Stimulated activated naive B cell treated with anti-CD40 and anti-IgM and Interleukin-4, amounts not matched to agents 10 μg/mL and 1 μg/mL and 100 μg/mL, for 72 hours (primary cell): ENCODE measurements around the gene LZTR1.
"Not testable (repeated sequence)": the region's sequence is repeated elsewhere in the genome, so short reads cannot be mapped to it uniquely, and the experiment has no call there.

Source experiments
- ATAC-seq, 2 donors: fragments of 150-1000 bp; cut with Tn5 transposase; replicated peaks; 2 replicates each; pipeline ENCODE4 v1.10.0; 2021; ENCODE audit warnings: moderate library complexity in 1 of 2
- DNase-seq: peaks from one replicate; pipeline ENCODE4 v3.0.0; 2021
- H3K27ac Mint-ChIP-seq: one replicate; pipeline ENCODE4 v1.8.0; 2022; ENCODE audit warnings: mild to moderate bottlenecking, mixed read lengths
- H3K27me3 Mint-ChIP-seq, 2 donors: one replicate each; pipeline ENCODE4 v1.8.0; 2022; ENCODE audit warnings: mixed read lengths in 2 of 2
- H3K36me3 Mint-ChIP-seq, 2 donors: one replicate each; pipeline ENCODE4 v1.8.0; 2022; ENCODE audit warnings: mixed read lengths in 2 of 2, mild to moderate bottlenecking in 1 of 2
- H3K4me1 Mint-ChIP-seq, 2 donors: one replicate each; pipeline ENCODE4 v1.8.0; 2022; ENCODE audit warnings: mixed read lengths in 2 of 2, mild to moderate bottlenecking in 1 of 2
- H3K4me3 Mint-ChIP-seq, 2 donors: one replicate each; pipeline ENCODE4 v1.8.0; 2022; ENCODE audit warnings: mild to moderate bottlenecking in 2 of 2, mixed read lengths in 2 of 2, moderate library complexity in 1 of 2
- H3K9me3 Mint-ChIP-seq, 2 donors: one replicate each; pipeline ENCODE4 v1.8.0; 2022; ENCODE audit warnings: mixed read lengths in 2 of 2, mild to moderate bottlenecking in 1 of 2

LZTR1 gene

DNA sequence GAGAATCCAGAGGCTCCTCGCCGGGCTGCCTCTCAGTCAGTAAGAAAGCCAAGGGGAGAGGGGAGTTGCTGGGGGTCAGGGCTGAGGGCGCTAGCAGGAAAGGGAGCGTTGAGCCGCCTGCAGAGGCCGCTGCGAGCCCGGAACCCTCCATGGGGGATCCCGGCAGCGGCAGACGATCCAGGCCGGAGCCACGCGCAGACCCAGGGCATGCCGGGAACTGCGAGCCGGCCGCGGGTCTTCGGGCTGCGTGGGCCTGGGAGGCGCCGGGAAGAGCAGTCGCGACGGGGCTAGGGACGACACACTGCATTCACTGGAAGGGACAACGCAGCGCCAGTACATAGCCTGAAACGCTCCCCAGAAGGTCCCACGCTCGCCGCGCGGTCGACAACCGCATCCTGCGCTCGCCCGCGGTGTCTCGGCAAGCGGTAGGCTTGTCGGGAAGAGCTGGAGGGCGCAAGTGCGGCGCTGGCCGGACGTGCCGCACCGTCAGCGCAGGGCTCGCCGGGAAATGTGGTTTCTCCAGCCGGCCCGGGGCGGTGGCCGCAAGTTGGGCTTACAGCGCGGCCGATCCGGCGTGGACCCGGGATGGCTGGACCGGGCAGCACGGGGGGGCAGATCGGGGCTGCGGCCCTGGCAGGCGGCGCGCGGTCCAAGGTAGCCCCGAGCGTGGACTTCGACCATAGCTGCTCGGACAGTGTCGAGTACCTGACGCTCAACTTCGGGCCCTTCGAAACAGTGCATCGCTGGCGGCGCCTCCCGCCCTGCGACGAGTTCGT lies at the start of gene LZTR1:
Gene LZTR1, plus strand, starts transcription at position 511 of the 776 bp plus-strand sequence. Its CDS starts 75 bp downstream, at position 586.
- Mint-ChIP-seq H3K27ac (peak within 1 kb of the TSS; percentile 97), H3K9me3 (peaks cover 3 to 5% of the 10 kb centered on the region in 2 donors), H3K27me3 (peaks cover 4 to 15% of the 10 kb centered on the region in 2 donors), H3K36me3 (peaks cover 19 to 26% of the 10 kb centered on the region in 2 donors), H3K4me1 (peaks cover 38 to 52% of the 10 kb centered on the region in 2 donors), H3K4me3 (peak within 1 kb of the TSS; percentile 98 to 99)
- ATAC-seq = peak; percentile 81 to 90
- peak; percentile 70 for DNase-seq

DNA sequence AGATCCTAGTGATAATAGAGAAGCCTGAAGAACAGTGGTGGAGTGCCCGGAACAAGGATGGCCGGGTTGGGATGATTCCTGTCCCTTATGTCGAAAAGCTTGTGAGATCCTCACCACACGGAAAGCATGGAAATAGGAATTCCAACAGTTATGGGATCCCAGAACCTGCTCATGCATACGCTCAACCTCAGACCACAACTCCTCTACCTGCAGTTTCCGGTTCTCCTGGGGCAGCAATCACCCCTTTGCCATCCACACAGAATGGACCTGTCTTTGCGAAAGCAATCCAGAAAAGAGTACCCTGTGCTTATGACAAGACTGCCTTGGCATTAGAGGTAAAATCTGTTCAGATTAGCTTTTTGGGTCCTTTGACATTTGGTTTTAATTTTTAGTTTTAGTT lies 48.2 kb upstream of the LZTR1 start:
- ATAC-seq (no peak), DNase-seq (no peak)
- Mint-ChIP-seq H3K27ac (no peak overlapping the region), H3K4me3 (no peak overlapping the region), H3K4me1 (peaks cover 21 to 56% of the 10 kb centered on the region in 2 donors), H3K27me3 (no peaks in the 10 kb centered on the region), H3K36me3 (peaks cover 19 to 37% of the 10 kb centered on the region in 2 donors), H3K9me3 (no peaks in the 10 kb centered on the region)

DNA sequence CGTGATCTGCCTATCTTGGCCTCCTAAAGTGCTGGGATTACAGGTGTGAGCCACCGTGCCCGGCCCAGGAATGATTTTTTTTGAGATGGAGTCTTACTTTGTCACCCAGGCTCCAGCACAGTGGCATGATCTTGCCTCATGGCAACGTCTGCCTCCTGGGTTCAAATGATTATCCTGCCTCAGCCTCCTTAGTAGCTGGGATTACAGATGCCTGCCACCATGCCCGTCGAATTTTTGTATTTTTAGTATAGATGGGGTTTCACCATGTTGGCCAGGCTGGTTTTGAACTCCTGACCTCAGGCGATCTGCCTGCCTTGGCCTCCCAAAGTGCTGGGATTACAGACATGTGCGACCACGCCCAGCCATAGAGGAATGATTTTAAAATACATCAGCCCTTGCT lies 47.0 kb upstream of the LZTR1 start:
- not testable (repeated sequence) for H3K27ac Mint-ChIP-seq, DNase-seq, H3K27me3 Mint-ChIP-seq, H3K9me3 Mint-ChIP-seq, ATAC-seq, H3K4me3 Mint-ChIP-seq
- Mint-ChIP-seq H3K4me1 (peaks cover 20 to 58% of the 10 kb centered on the region in 2 donors), H3K36me3 (peaks cover 22 to 38% of the 10 kb centered on the region in 2 donors)

DNA sequence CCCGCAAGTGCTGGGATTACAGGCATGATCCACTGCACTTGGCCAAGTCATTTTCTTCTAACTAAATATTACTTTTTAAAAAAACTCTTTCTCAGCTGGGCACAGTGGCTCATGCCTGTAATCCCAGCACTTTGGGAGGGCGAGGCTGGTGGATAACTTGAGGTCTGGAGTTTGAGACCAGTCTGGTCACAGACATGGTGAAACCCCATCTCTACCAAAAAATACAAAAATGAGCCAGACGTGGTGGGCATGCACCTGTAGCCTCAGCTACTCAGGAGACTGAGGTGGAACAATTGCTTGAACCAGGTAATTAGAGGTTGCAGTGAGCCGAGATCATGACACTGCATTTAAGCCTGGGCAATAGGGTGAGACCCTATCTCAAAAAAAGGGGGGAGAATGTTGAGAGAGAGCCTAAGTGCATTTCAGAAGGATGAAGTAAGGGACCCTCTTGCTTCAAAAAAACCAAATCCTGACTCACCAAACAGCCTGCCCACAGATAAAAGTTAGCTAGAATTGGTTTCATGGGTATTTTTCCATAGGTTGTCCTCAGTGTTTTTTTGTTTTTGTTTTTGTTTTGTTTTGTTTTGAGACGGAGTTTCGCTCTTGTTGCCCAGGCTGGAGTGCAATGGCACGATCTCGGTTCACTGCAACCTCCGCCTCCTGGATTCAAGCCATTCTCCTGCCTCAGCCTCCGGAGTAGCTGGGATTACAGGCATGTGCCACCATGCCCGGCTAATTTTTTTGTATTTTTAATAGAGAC lies 46.1 kb upstream of the LZTR1 start:
- H3K36me3 Mint-ChIP-seq = peaks cover 25 to 46% of the 10 kb centered on the region in 2 donors
- not testable (repeated sequence) for DNase-seq, H3K9me3 Mint-ChIP-seq, H3K27ac Mint-ChIP-seq, ATAC-seq, H3K4me3 Mint-ChIP-seq, H3K27me3 Mint-ChIP-seq
- H3K4me1 Mint-ChIP-seq = peaks cover 26 to 63% of the 10 kb centered on the region in 2 donors

DNA sequence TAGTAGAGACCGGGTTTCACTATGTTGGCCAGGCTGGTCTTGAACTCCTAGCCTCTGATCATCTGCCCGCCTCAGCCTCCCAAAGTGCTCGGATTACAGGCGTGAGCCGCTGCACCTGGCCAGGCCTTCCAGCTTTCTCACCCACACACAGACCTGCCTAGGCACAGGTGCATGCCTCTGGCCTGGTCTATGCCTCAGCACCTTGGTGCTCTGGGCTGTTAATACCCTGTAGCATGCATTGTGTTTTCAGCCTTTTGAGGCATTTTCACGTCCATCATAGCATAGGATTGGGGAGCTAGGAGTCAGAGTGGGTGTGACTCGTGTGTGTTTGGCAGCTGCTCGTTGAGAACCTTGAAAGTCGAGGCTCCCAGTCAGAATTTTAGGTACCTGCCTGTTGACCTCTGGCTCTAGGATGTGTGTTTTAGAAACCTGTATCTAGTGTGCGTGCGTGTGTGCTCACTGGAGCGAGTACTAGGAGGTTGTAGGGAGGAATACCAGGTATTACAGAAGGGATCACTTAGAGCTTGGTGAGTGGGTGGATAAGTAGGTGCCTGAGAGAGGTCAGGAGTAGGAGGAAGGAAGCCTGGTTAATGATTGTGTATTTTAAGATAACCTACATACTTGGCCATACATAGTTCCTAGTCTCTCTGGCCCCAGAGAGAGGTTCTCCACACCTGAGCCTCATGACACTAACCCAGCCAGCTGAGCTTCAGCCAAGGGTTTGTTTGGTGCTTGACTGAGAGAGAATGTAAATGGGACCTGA lies 44.9 kb upstream of the LZTR1 start:
- peaks cover 29 to 65% of the 10 kb centered on the region in 2 donors for H3K4me1 Mint-ChIP-seq

DNA sequence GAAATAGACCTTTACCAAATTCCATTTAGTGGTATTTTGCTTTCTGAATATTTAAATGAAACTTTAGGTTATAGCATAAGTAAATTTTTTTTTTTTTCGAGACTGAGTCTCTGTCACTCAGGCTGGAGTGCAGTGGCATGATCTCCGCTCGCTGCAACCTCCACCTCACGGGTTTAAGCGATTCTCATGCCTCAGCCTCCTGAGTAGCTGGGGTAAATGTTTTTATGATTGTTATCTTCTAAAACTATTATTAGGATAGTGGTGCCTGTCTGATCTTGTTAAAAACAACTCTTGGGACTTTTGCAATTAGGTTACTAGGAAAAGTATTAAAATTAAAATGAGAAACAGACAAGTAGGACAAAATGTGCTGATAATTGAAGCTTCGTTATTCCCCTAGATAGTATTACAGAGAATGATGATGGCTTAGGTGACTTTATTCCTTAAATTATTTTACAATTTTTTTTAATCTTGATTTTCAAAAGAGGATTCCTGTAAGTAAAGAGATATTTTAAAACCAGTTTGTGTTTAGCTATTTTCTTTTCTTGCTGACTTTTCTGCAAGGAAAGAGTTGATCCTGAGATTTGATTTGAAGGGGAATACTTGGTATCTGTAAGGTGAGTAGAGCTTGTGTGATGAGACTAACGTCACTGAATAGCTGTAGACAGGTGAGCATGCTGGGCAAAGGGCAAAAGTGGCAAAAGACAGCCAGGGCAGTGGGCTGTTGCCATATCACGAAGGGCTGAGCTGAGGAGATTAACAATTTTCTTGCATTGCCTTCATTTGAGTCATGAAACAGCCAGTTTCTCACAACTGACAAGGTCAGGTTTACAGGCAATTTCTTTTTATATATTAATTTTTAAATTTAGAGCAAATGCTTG lies 44.1 kb upstream of the LZTR1 start:
- H3K36me3 Mint-ChIP-seq = peaks cover 27 to 60% of the 10 kb centered on the region in 2 donors
- peaks cover 30 to 65% of the 10 kb centered on the region in 2 donors for H3K4me1 Mint-ChIP-seq
- no peak for DNase-seq
- H3K9me3 Mint-ChIP-seq = no peaks in the 10 kb centered on the region
- no peak overlapping the region for H3K4me3 Mint-ChIP-seq
- H3K27ac Mint-ChIP-seq = peak overlapping the region; percentile 37
- no peaks in the 10 kb centered on the region for H3K27me3 Mint-ChIP-seq
- ATAC-seq = no peak

More for the DNA sequence above, 44.9 kb upstream of the LZTR1 start:
- DNase-seq = no peak
- peak overlapping the region; percentile 68 for H3K27ac Mint-ChIP-seq
- no peaks in the 10 kb centered on the region for H3K9me3 Mint-ChIP-seq
- H3K27me3 Mint-ChIP-seq = no peaks in the 10 kb centered on the region
- ATAC-seq = peak; percentile 33 to 51
- peaks cover 27 to 56% of the 10 kb centered on the region in 2 donors for H3K36me3 Mint-ChIP-seq
- H3K4me3 Mint-ChIP-seq = peak overlapping the region; percentile 11 to 28

DNA sequence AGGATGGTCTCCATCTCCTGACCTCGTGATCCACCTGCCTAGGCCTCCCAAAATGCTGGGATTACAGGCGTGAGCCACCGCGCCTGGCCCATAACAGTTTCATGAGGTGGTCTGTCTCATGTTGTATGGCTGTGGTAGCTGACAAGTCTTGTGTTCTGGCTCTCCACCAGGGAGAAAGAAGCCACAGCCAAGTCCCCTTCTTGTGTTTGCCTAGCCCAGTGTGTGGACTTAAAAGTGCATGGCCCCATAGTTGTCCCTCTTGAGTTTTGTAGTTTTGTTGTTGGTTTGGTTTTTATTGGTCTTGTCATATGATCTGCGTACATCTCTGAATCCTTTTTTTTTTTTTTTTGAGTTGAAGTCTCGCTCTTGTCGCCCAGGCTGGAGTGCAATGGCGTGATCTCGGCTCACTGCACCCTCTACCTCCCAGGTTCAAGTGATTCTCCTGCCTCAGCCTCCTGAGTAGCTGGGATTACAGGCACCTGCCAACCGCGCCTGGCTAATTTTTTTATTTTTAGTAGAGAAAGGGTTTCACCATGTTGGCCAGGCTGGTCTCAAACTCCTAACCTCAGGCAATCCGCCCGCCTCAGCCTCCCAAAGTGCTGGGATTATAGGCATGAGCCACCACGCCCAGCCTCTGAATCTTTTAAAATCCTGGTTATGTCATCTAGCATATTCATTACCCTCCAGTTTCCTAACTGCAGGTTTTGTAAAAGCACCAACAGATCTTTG lies 42.5 kb upstream of the LZTR1 start:
- ATAC-seq, H3K9me3 Mint-ChIP-seq, H3K4me3 Mint-ChIP-seq, DNase-seq, H3K27me3 Mint-ChIP-seq: not testable (repeated sequence)
- Mint-ChIP-seq H3K36me3 (peaks cover 24 to 58% of the 10 kb centered on the region in 2 donors), H3K4me1 (peaks cover 36 to 75% of the 10 kb centered on the region in 2 donors), H3K27ac (peak overlapping the region; percentile 69)

DNA sequence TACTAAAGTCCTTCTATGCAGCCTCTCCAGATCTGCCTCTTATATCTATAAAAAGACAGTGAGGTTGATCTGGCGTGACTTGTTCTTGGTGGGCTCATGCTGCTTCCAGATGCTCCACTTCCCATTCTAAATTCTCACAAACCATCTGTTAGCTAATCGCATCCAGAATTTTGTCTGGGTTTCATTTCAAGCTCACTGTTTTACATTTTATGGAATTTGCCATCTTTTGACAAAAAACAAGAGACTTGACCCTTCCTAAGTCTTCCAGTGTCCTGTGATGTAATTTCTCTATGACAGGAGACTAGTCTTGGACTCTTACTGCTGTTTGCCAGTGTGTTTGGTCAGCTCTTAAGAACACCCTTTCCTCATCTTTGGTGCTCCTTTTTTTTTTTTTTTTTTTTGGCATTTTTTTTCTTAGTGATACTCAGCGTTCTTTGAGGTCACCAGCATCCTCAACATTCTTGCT lies 41.9 kb upstream of the LZTR1 start:
- no peaks in the 10 kb centered on the region for H3K9me3 Mint-ChIP-seq
- H3K4me3 Mint-ChIP-seq = no peak overlapping the region
- peak overlapping the region; percentile 7 for H3K27ac Mint-ChIP-seq
- no peaks in the 10 kb centered on the region for H3K27me3 Mint-ChIP-seq
- ATAC-seq = no peak
- H3K4me1 Mint-ChIP-seq = peaks cover 37 to 80% of the 10 kb centered on the region in 2 donors
- H3K36me3 Mint-ChIP-seq = peaks cover 24 to 59% of the 10 kb centered on the region in 2 donors
- no peak for DNase-seq

DNA sequence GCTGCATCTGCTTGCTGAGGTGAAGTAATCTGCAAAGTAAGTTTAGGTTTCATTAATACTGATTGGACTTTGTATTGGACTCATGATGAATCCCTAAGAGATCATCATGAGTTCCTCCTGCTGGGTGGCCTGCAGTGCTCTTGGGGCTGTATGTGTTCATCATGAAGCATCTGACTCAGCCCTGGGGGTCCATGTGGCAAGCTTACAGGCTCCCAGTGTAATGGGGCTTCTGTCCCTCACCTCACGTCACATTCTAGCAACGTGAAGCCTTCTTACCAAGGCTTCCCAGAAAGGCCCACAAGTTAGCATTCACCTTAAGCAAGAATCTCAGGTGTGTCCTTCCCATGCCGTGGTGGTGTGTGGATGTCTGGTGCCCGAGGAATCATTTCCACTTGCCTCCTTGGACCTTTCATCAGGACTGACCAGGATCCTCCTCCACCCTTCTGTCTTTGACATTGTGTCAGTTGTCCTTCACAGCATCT lies 41.2 kb upstream of the LZTR1 start:
- H3K27me3 Mint-ChIP-seq = no peaks in the 10 kb centered on the region
- no peak for DNase-seq
- no peak overlapping the region for H3K27ac Mint-ChIP-seq
- H3K4me1 Mint-ChIP-seq = peaks cover 39 to 87% of the 10 kb centered on the region in 2 donors
- peaks cover 24 to 61% of the 10 kb centered on the region in 2 donors for H3K36me3 Mint-ChIP-seq
- H3K9me3 Mint-ChIP-seq = no peaks in the 10 kb centered on the region
- no peak for ATAC-seq
- no peak overlapping the region for H3K4me3 Mint-ChIP-seq

DNA sequence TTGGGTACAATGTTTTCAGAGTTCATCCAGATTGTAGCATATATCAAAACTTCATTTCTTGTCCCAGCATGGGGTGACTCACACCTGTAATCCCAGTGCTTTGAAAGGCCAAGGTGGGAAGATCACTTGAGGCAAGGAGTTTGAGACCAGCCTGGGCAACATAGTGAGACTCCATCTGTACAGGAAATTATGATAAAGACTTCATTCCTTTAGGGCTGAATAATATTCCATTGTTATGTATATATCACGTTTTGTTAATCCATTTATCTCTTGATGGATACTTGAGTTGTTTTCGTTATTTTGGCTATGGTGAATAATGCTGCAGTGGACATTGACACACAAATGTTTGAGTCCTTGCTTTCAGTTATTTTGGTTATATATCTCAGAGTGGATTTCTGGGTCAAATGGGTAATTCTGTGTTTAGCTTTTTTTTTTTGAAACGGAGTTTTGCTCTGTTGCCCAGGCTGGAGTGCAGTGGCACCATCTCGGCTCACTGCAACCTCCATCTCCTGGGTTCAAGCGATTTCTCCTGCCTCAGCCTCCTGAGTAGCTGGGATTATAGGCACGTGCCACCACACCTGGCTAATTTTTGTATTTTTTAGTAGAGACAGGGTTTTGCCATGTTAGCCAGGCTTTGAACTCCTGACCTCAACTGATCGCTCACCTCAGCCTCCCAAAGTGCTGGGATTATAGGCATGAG lies 39.7 kb upstream of the LZTR1 start:
- Mint-ChIP-seq H3K4me1 (peaks cover 36 to 83% of the 10 kb centered on the region in 2 donors), H3K27ac (peak overlapping the region; percentile 14), H3K36me3 (peaks cover 17 to 55% of the 10 kb centered on the region in 2 donors)
- H3K4me3 Mint-ChIP-seq, DNase-seq, H3K9me3 Mint-ChIP-seq, H3K27me3 Mint-ChIP-seq, ATAC-seq: not testable (repeated sequence)

DNA sequence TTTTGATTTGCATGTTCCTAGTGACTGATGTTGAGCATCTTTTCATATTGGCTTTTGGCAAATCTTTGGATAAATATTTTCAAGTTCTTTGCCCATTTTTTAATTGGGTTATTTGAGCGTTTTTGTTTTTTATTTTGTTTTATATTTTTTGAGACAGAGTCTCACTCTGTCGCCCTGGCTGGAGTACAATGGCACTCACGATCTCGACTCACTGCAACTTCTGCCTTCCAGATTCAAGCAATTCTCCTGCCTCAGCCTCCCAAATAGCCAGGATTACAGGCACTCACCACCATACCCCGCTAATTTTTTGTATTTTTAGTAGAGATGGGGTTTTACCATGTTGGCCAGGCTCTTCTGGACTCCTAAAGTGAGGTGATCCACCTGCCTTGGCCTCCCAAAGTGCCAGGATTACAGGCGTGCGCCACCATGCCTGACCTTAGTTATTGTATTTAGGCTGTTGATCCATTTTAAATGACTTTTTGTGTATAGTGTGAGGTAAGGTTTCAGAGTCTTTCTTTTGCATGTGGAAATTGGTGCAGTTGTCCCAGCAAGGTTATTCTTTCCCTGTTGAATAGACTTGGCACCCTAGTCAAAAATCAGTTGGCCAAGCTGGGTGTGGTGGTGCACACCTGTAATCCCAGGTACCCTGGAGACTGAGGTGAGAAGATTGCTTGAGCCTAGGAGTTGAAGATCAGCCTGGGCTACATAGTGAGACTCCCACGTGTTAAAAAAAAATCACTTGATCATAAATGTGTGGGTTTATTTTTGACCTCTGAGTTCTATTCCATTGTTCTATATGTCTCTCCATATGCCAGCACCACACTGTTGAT lies 38.8 kb upstream of the LZTR1 start:
- peaks cover 33 to 73% of the 10 kb centered on the region in 2 donors for H3K4me1 Mint-ChIP-seq
- H3K27me3 Mint-ChIP-seq = no peaks in the 10 kb centered on the region
- no peak overlapping the region for H3K4me3 Mint-ChIP-seq
- peaks cover 15 to 50% of the 10 kb centered on the region in 2 donors for H3K36me3 Mint-ChIP-seq
- ATAC-seq (no peak), DNase-seq (no peak)
- no peak overlapping the region for H3K27ac Mint-ChIP-seq
- no peaks in the 10 kb centered on the region for H3K9me3 Mint-ChIP-seq
